ENCODE measurements around the gene JARID2. TPM values are rescaled to one million over a fixed set of nuclear protein-coding genes. Genes with fewer than 3 reads are reported as not detected.

The JARID2 gene
- polyA plus RNA-seq, 1 donor from 2014 or later, result 25.5 TPM

- Histone ChIP-seq H3K36me3 (ENCODE audit: insufficient read depth, low read length) (no peaks in the 10 kb centered on the region), H3K4me2 (ENCODE audit: low read length) (peak overlapping the region; percentile 64), H4K20me1 (ENCODE audit: insufficient read depth) (no peaks in the 10 kb centered on the region), H3K79me2 (replicated peaks; ENCODE audit: insufficient read depth, low read length) (peaks cover 95% of the 10 kb centered on the region), H3K4me3 (ENCODE audit: low read length) (peak overlapping the region; percentile 52), H2AFZ (ENCODE audit: low read depth, low read length) (peak overlapping the region; percentile 2), H3K9me2 (ENCODE audit: insufficient read depth, low read length) (no peaks in the 10 kb centered on the region), H3F3A (ENCODE audit: insufficient read depth, low read length, poor library complexity, severe bottlenecking) (peaks cover 4% of the 10 kb centered on the region), H3K9ac (ENCODE audit: low read length) (peak overlapping the region; percentile 57), H3K27ac (ENCODE audit: low read length) (peak overlapping the region; percentile 91), H3K9me3 (ENCODE audit: low read length) (no peaks in the 10 kb centered on the region), H3K27me3 (ENCODE audit: insufficient read depth, low read depth, low read length) (no peaks in the 10 kb centered on the region)
- peak; percentile 13 for TF ChIP-seq REST (IDR thresholded peaks at IDR 0.05; ENCODE audit: borderline replicate concordance)
- TF ChIP-seq TAF1 (IDR thresholded peaks at IDR 0.05; ENCODE audit: low read depth), result peak; percentile 48
- no peak for TF ChIP-seq RAD21 (conservative IDR thresholded peaks at IDR 0.05)
These were observed 159.5 kb downstream of the JARID2 start for GRCh38 chr6:15405129-15406068.

- H3K4me2 ChIP-seq (ENCODE audit: low read length), result no peak overlapping the region
- H3K36me3 ChIP-seq (ENCODE audit: insufficient read depth, low read length), result peaks cover 2% of the 10 kb centered on the region
- H3K4me3 ChIP-seq (ENCODE audit: low read length), result no peak overlapping the region
- no peaks in the 10 kb centered on the region for H3K9me2 ChIP-seq (ENCODE audit: insufficient read depth, low read length)
- no peak overlapping the region for H2AFZ ChIP-seq (ENCODE audit: low read depth, low read length)
- no peak for TF ChIP-seq TAF1 (IDR thresholded peaks at IDR 0.05; ENCODE audit: low read depth)
- TF ChIP-seq EZH2 (IDR thresholded peaks at IDR 0.05; ENCODE audit: borderline replicate concordance, insufficient read depth, low read length, poor library complexity, severe bottlenecking), result no peak
- no peak for TF ChIP-seq POLR2AphosphoS5 (IDR thresholded peaks at IDR 0.05)
- no peak for TF ChIP-seq MXI1 (conservative IDR thresholded peaks at IDR 0.05; ENCODE audit: poor library complexity, severe bottlenecking)
- TF ChIP-seq EP300 (conservative IDR thresholded peaks at IDR 0.05; ENCODE audit: poor library complexity, severe bottlenecking), result no peak
- no peak for TF ChIP-seq RAD21 (conservative IDR thresholded peaks at IDR 0.05)
- no peaks in the 10 kb centered on the region for H3K9me3 ChIP-seq (ENCODE audit: low read length)
- H3K27ac ChIP-seq (ENCODE audit: low read length), result peak overlapping the region; percentile 91
- no peak overlapping the region for H3K9ac ChIP-seq (ENCODE audit: low read length)
- no peaks in the 10 kb centered on the region for H3K27me3 ChIP-seq (ENCODE audit: insufficient read depth, low read depth, low read length)
- H3K79me2 ChIP-seq (replicated peaks; ENCODE audit: insufficient read depth, low read length), result peaks cover 97% of the 10 kb centered on the region
- no peaks in the 10 kb centered on the region for H4K20me1 ChIP-seq (ENCODE audit: insufficient read depth)
- H3F3A ChIP-seq (ENCODE audit: insufficient read depth, low read length, poor library complexity, severe bottlenecking), result peaks cover 4% of the 10 kb centered on the region
These were observed 160.6 kb downstream of the JARID2 start for GRCh38 chr6:15406452-15406851.

GRCh38 chr6:15408008-15408407, 162.1 kb downstream of the JARID2 start:
- no peak overlapping the region for H3K4me2 ChIP-seq (ENCODE audit: low read length)
- no peaks in the 10 kb centered on the region for H3K9me2 ChIP-seq (ENCODE audit: insufficient read depth, low read length)
- no peak overlapping the region for H3K4me3 ChIP-seq (ENCODE audit: low read length)
- no peak overlapping the region for H3K9ac ChIP-seq (ENCODE audit: low read length)
- no peaks in the 10 kb centered on the region for H3F3A ChIP-seq (ENCODE audit: insufficient read depth, low read length, poor library complexity, severe bottlenecking)
- H2AFZ ChIP-seq (ENCODE audit: low read depth, low read length), result no peak overlapping the region
- H3K27me3 ChIP-seq (ENCODE audit: insufficient read depth, low read depth, low read length), result no peaks in the 10 kb centered on the region
- peaks cover 89% of the 10 kb centered on the region for H3K79me2 ChIP-seq (replicated peaks; ENCODE audit: insufficient read depth, low read length)
- no peaks in the 10 kb centered on the region for H3K9me3 ChIP-seq (ENCODE audit: low read length)
- TF ChIP-seq TAF1 (IDR thresholded peaks at IDR 0.05; ENCODE audit: low read depth) (no peak), MXI1 (conservative IDR thresholded peaks at IDR 0.05; ENCODE audit: poor library complexity, severe bottlenecking) (no peak), EZH2 (IDR thresholded peaks at IDR 0.05; ENCODE audit: borderline replicate concordance, insufficient read depth, low read length, poor library complexity, severe bottlenecking) (no peak), CTCF (IDR thresholded peaks at IDR 0.05; ENCODE audit: poor library complexity, severe bottlenecking) (no peak), RAD21 (conservative IDR thresholded peaks at IDR 0.05) (no peak), EP300 (conservative IDR thresholded peaks at IDR 0.05; ENCODE audit: poor library complexity, severe bottlenecking) (no peak), SMC3 (conservative IDR thresholded peaks at IDR 0.05; ENCODE audit: poor library complexity) (no peak)
- peaks cover 7% of the 10 kb centered on the region for H3K36me3 ChIP-seq (ENCODE audit: insufficient read depth, low read length)
- H3K27ac ChIP-seq (ENCODE audit: low read length), result no peak overlapping the region
- no peaks in the 10 kb centered on the region for H4K20me1 ChIP-seq (ENCODE audit: insufficient read depth)
